ENCODE measurements around the gene CASP7.
"Not testable (repeated sequence)": the region's sequence is repeated elsewhere in the genome, so short reads cannot be mapped to it uniquely, and the experiment has no call there.

CASP7 gene

GRCh38 chr10:113679463-113680189, at the start of gene CASP7:
Gene CASP7, plus strand, starts transcription at chr10:113679912. Its CDS starts 17,582 bp downstream, at chr10:113697494.
- peak; percentile 66 for DNase-seq

DNA sequence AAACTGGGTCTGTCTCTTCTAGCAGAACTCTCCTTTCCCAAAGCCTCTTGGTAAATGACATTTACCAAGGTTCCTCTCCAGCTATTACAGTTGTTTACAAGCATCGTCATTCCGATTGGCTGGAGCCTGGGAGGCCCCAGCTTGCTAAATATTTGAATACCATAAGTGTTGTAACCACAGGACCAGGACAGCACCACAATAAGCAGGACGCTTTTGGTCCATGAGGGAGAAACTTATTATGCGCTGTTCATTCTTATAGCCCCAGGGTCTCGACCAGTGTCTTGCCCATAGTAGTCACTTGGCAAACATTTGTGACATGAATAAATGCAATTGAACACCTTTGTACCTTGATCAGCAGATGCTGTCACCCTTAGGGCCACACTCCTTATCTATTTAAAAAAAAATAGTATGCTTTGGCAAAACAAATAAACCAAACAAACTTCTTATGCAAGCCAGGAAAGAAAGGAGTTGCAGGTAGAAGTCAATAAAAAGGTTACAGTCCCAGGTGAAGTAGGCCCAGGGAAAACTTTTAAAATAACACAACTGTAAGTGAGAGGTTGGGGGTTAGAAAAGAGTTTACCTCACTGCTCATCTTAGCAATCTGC, 48.7 kb upstream of the CASP7 start:
- DNase-seq, result no peak

GRCh38 chr10:113631684-113632367, 47.9 kb upstream of the CASP7 start:
- no peak for DNase-seq

- DNase-seq, result no peak
Observed at GRCh38 chr10:113639966-113640365, 39.7 kb upstream of the CASP7 start.

DNA sequence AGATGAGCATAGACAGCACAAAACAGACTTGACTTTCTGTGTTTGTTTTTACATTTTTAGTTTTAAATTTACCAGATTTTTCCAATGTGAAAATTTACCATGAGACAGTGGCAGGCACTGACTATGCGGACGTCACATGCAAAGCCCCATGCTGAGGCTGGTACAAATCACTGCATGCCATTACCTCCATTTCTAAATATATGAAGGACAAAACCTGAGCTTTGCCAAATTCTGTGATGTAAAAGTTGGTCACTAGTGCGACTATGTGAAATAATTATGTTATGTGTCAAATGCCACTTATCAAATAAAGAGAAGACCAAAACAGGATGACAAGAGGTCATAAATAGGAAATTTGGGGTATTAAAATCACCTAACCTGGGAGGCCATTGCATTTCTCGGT, 38.0 kb upstream of the CASP7 start:
- no peak for DNase-seq

GRCh38 chr10:113643183-113643582, 36.5 kb upstream of the CASP7 start:
- DNase-seq, result no peak

DNA sequence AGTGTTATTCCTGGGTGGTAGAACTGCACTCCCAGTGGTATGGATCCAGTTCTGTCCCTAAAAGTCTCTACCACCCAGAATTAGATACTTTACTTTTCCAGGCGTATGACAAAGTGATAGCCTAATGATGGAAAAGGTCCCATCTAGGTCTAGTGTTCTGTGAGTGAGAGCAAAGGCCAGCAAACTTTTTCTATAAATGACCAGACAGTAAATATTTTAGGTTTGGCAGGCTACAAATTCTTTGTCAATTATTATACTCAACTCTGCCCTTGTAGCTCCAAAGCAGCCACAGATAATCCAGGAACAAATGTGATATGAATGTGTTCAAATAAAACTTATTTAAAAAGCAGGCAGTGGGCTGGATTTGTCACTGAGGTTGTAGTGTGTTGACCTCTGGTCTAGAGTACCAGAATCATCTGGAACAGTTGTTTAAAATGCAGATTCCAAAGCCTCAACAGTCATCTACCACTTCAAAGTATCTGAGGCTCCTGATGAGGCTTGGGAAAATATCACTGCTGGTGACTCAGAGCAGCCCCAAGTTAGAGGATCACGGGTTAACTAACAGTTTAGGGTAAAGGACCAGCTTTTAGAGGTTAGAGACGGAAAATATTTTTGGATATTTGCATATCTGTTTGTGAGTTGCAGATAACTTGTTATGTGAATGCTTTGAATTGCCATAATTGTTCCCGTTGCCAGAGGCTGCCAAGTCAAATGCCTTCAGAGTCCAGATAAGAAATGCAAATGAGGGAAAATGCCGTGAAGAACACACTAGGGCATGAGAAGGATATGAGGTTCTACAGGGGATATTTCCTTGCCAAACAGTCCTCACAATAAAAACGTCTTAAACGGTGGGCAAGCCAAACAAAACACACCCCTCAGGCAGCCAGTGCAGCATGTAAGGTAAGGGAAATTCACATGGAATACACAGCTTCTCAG, 35.3 kb upstream of the CASP7 start:
- DNase-seq, result no peak

- DNase-seq, result no peak
Observed at GRCh38 chr10:113646336-113647201, 33.1 kb upstream of the CASP7 start.

GRCh38 chr10:113647812-113648211, 31.9 kb upstream of the CASP7 start:
- no peak for DNase-seq

DNA sequence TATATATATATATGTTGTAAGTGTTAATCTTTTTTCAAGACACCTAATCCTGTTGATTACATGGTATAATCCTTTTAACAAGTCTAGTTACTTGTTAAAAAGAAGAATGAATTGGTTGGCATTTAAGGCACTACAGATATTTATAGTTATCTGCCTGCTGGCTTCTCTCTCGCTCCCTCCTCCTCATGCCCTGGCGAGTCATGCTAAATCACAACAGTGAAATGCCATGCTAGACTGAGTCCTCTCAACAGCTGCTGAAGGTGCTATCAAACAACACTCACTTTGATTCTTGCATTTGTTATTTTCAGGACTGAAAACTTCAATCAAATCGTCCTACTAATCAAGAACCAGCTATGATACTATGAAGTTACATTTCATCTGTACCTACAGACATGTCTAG, 31.2 kb upstream of the CASP7 start:
- DNase-seq, result no peak

GRCh38 chr10:113650172-113650571, 29.5 kb upstream of the CASP7 start:
- no peak for DNase-seq

- DNase-seq, result no peak
Observed at GRCh38 chr10:113651021-113651420, 28.7 kb upstream of the CASP7 start.

DNA sequence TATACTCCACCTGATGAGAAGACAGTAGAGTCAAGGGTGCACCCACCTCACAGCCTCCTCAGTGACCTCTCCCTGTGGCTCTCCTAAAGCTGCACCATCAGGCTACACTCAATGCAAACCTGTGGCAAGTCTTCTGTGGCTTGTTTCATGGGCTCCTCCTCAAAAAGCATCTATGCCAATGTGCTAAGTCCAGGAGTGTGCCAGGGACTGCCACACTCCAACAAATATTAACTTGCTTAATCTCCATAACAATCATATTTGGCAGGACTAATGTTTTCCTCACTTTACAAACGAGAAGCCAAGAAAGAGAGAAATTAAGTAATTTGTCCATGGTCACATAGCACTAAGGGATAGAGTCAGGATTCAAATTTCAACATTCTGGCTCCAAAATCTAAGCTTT, 27.8 kb upstream of the CASP7 start:
- DNase-seq, result no peak

DNA sequence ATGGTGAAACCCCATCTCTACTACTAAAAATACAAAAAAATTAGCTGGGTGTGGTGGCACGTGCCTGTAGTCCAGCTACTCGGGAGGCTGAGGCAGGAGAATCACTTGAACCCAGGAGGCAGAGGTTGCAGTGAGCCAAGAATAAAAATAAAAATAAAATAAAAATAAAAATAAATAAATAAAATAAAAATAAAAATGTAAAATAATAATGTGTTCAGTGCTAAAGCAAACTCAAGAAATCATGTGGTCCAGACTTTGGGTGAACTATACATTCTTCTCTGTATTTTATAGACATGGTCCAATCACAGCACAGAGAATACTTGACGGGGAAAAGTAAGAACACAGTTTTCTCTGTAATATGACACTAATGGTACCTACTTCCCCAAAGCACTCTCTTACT, 27.3 kb upstream of the CASP7 start:
- not testable (repeated sequence) for DNase-seq

DNA sequence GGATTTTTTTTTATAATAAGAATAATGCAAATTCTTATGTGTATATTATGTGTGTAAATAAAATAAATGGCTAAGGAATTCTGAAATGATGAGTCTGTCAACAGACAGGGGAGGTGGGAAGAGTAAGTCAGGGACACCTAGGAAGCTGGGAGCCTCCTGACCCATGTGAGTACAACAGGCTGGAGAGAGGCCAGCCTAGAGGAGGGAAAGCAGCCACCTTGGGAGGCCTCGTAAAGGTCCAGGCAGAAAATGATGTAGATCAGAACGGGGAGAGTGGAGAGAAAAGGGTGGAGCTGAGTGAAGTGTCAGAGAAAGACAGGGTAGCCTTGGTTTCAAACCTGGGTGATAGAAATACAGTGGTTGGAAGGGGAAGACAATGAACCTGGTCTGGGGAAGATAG, 22.8 kb upstream of the CASP7 start:
- DNase-seq, result no peak

DNA sequence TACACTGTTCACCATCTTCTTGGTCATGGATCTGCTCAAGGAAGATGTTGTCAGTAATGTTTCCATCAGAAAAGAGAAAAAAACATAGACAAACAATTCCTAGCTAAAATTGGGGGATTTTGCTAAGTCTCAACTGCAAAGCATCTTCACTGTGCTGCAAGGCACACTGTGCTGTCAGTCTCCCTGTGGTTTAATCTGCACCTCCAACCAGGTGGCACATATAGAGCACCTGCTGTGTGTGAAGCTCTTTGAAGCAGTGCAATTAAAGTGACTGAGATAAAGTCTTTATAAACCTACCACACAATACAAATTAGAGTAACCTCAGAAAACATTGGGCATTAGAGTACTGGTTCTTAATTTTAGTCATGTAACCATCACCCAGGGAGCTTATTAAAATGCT, 22.2 kb upstream of the CASP7 start:
- no peak for DNase-seq

GRCh38 chr10:113661332-113661731, 18.4 kb upstream of the CASP7 start:
- no peak for DNase-seq

GRCh38 chr10:113663142-113663541, 16.6 kb upstream of the CASP7 start:
- no peak for DNase-seq

- no peak for DNase-seq
Observed at GRCh38 chr10:113663908-113664307, 15.8 kb upstream of the CASP7 start, which contains the start of gene NRAP. Gene NRAP, minus strand, starts transcription at chr10:113664041. Its CDS starts 159 bp downstream, at chr10:113663882.

- no peak for DNase-seq
Observed at GRCh38 chr10:113665352-113665751, 14.4 kb upstream of the CASP7 start.

DNA sequence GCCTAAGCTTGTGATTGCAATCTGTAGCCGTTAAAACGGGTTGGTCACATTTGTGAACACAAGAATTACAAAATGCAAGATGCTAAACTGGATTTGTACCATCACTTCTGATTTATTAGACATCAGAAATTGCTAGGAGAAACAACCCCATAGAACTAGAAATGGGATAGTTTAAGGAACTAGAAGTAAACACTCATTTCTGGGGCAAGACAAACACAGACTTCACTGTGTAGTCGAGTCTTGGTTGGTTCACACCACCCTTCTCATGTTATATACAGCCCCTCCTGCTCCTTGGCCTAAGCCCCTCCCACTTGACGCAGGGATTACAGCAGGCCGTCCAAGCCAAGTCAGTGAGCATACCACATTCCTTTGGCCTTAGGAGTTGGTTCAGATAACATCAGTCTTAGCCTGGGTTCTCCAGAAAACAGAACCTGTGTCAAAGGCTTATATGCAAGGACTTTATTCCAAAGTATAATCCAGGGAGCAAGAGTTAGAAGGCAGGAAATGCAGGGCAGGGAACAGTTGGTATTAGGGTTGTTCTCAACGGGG, 13.8 kb upstream of the CASP7 start:
- DNase-seq, result no peak
